Dedifferentiated amniotic fluid mesenchymal stem cell (primary cell): ENCODE measurements around the gene CDH22.

Experiments used
- DNase-seq: peaks from one replicate; pipeline ENCODE4 v3.0.0-alpha.2; 2016; ENCODE audit errors: extremely low spot score

The CDH22 gene

GRCh38 chr20:46169245-46170171 is 138.8 kb downstream of the CDH22 start:
- no peak for DNase-seq

GRCh38 chr20:46168438-46168837 is 139.9 kb downstream of the CDH22 start:
- no peak for DNase-seq

- no peak for DNase-seq
Observed at GRCh38 chr20:46167080-46167479, 141.2 kb downstream of the CDH22 start.

- no peak for DNase-seq
Observed at GRCh38 chr20:46164254-46164653, 144.0 kb downstream of the CDH22 start.

GRCh38 chr20:46161921-46162320 is 146.4 kb downstream of the CDH22 start:
- no peak for DNase-seq

- no peak for DNase-seq
Observed at GRCh38 chr20:46160661-46161060, 147.6 kb downstream of the CDH22 start.

- DNase-seq: no peak
Observed at GRCh38 chr20:46159101-46159897, 149.0 kb downstream of the CDH22 start.

GRCh38 chr20:46158476-46158987 is 149.8 kb downstream of the CDH22 start:
- no peak for DNase-seq

- no peak for DNase-seq
Observed at GRCh38 chr20:46157625-46158024, 150.7 kb downstream of the CDH22 start.

GRCh38 chr20:46157076-46157592 is 151.2 kb downstream of the CDH22 start:
- no peak for DNase-seq

GRCh38 chr20:46156065-46156464 is 152.2 kb downstream of the CDH22 start:
- DNase-seq: no peak

GRCh38 chr20:46154796-46155195 is 153.5 kb downstream of the CDH22 start:
- no peak for DNase-seq

- DNase-seq: no peak
Observed at GRCh38 chr20:46154305-46154704, 154.0 kb downstream of the CDH22 start.

- no peak for DNase-seq
Observed at GRCh38 chr20:46152824-46153586, 155.3 kb downstream of the CDH22 start.

GRCh38 chr20:46151936-46152335 is 156.4 kb downstream of the CDH22 start:
- DNase-seq: no peak

- DNase-seq: no peak
Observed at GRCh38 chr20:46150943-46151342, 157.4 kb downstream of the CDH22 start.

GRCh38 chr20:46148313-46149208 is 159.7 kb downstream of the CDH22 start:
- DNase-seq: no peak

- no peak for DNase-seq
Observed at GRCh38 chr20:46145713-46146112, 162.6 kb downstream of the CDH22 start.

GRCh38 chr20:46144432-46145025 is 163.8 kb downstream of the CDH22 start:
- DNase-seq: no peak

GRCh38 chr20:46142124-46142523 is 166.2 kb downstream of the CDH22 start:
- no peak for DNase-seq
